HepG2 (cell line): ENCODE measurements around the gene MCRS1. TPM values are rescaled to one million over a fixed set of nuclear protein-coding genes. Genes with fewer than 3 reads are reported as not detected.

Experiments
- ATAC-seq: fragments of 200-7000 bp; cut with Tn5 transposase; 3 replicates; pipeline ENCODE4 v1.9.1; 2020; ENCODE audit warnings: mild to moderate bottlenecking, moderate library complexity
- BruUV-seq: library from RNA; stranded (reverse); fragments of 400-500 nt; replicated peaks from 2 replicates; lab custom pipeline; 2021; lab: Mats Ljungman, UMichigan
- CTCF ChIA-PET: fragments of 300-600 bp; formaldehyde crosslinking; extraction: SDS; loops from one replicate; lab custom pipeline; 2021; ENCODE audit warnings: low total read pairs, inconsistent platforms, low intra/inter-chr PET ratio; lab: Yijun Ruan, JAX
- POLR2A ChIA-PET: fragments of 350-600 bp; sonication (Branson Sonifier 250); formaldehyde crosslinking; loops from one replicate; lab custom pipeline; 2020; ENCODE audit warnings: antibody characterized with exemption, inconsistent platforms; lab: Yijun Ruan, JAX
- DNase-seq: peaks from one replicate; pipeline ENCODE4 v3.0.0-alpha.2; 2015; ENCODE audit warnings: low spot score
- FAIRE-seq: peaks from 3 replicates; lab custom pipeline; 2011; peaks lifted over from hg19 to GRCh38; lab: Jason Lieb, UNC
- H2AFZ ChIP-seq: one replicate; pipeline ENCODE4 v1.6.1; 2011; ENCODE audit warnings: low read length, inconsistent platforms
- H3K27ac ChIP-seq: fragments of 300-600 bp; 3 replicates; pipeline ENCODE4 v1.8.0; 2011; ENCODE audit warnings: mixed run types, mild to moderate bottlenecking, mixed read lengths, low read length, inconsistent platforms; ENCODE audit not compliant: insufficient read depth; ENCODE audit errors: extremely low read length
- H3K27me3 ChIP-seq, 2 experiments: fragments of 200-600 bp in 1 of 2; 2 replicates in 1 of 2; 3 replicates in 1 of 2; pipeline versions ENCODE4 v1.6.0 to v1.8.0; 2011; ENCODE audit warnings: low read length in 2 of 2, mild to moderate bottlenecking in 2 of 2, moderate library complexity in 2 of 2, inconsistent platforms in 1 of 2; ENCODE audit not compliant: insufficient read depth in 2 of 2, control insufficient read depth in 1 of 2
- H3K36me3 ChIP-seq, 2 experiments: fragments of 200-600 bp in 1 of 2; replicated peaks in 1 of 2; 2 replicates in 1 of 2; 3 replicates in 1 of 2; pipeline versions ENCODE4 v1.5.1 to v1.8.0; 2011; ENCODE audit warnings: low read length in 2 of 2, inconsistent platforms in 1 of 2; ENCODE audit not compliant: insufficient read depth in 2 of 2, control insufficient read depth in 1 of 2
- H3K4me1 ChIP-seq: 2 replicates; pipeline ENCODE4 v1.5.1; 2012; ENCODE audit warnings: low read length, inconsistent platforms; ENCODE audit not compliant: insufficient read depth
- H3K4me2 ChIP-seq: 2 replicates; pipeline ENCODE4 v1.6.0; 2011; ENCODE audit warnings: low read depth, low read length, inconsistent platforms
- H3K4me3 ChIP-seq, 3 experiments: fragments of 200-600 bp in 1 of 3; sonication (generic), shearing (Covaris generic) in 1 of 3; replicated peaks in 1 of 3; 2 replicates each; pipeline ENCODE4 v1.5.1; 2011 to 2016; ENCODE audit warnings: low read length in 3 of 3, inconsistent platforms in 2 of 3, low read depth in 2 of 3, mild to moderate bottlenecking in 2 of 3, control low read depth in 1 of 3, mixed read lengths in 1 of 3; ENCODE audit not compliant: insufficient read depth in 1 of 3
- H3K79me2 ChIP-seq: one replicate; pipeline ENCODE4 v1.6.1; 2011; ENCODE audit warnings: low read length, inconsistent platforms; ENCODE audit not compliant: insufficient read depth
- H3K9ac ChIP-seq: 2 replicates; pipeline ENCODE4 v1.6.0; 2011; ENCODE audit warnings: mild to moderate bottlenecking, low read depth, low read length, inconsistent platforms; ENCODE audit not compliant: insufficient read depth
- H3K9me3 ChIP-seq: 2 replicates; pipeline ENCODE4 v1.5.1; 2012; ENCODE audit warnings: mild to moderate bottlenecking, low read length
- H4K20me1 ChIP-seq: 2 replicates; pipeline ENCODE4 v1.6.0; 2011; ENCODE audit warnings: inconsistent platforms, mild to moderate bottlenecking, low read length, moderate library complexity; ENCODE audit not compliant: insufficient read depth
- ATF1 ChIP-seq: IDR thresholded peaks from 2 replicates; pipeline ENCODE4 v1.6.1; 2016; ENCODE audit warnings: mild to moderate bottlenecking, control low read depth
- BRD4 ChIP-seq: sonication (generic); formaldehyde crosslinking; IDR thresholded peaks from 2 replicates; pipeline ENCODE4 v1.4.0; 2020; ENCODE audit warnings: missing genetic modification reagents
- CEBPB ChIP-seq: IDR thresholded peaks from 2 replicates; pipeline ENCODE4 v1.6.1; 2011; ENCODE audit warnings: low read depth, low read length, improper control_type of control experiment, borderline replicate concordance
- FOXM1 ChIP-seq: sonication (generic); formaldehyde crosslinking; IDR thresholded peaks from 2 replicates; pipeline ENCODE4 v1.5.0; 2020; ENCODE audit warnings: missing genetic modification reagents
- MEF2D ChIP-seq: sonication (generic); formaldehyde crosslinking; IDR thresholded peaks from 2 replicates; pipeline ENCODE4 v1.5.1; 2020; ENCODE audit warnings: mild to moderate bottlenecking, missing genetic modification reagents
- MTA1 ChIP-seq: sonication (generic); formaldehyde crosslinking; IDR thresholded peaks from 2 replicates; pipeline ENCODE4 v1.4.0; 2020; ENCODE audit warnings: missing genetic modification reagents, mild to moderate bottlenecking, borderline replicate concordance
- MYPOP ChIP-seq: sonication (generic); formaldehyde crosslinking; IDR thresholded peaks from 2 replicates; pipeline ENCODE4 v1.8.1; 2023; ENCODE audit warnings: mild to moderate bottlenecking, moderate library complexity, missing genetic modification reagents
- SNAI1 ChIP-seq: sonication (generic); formaldehyde crosslinking; IDR thresholded peaks from 2 replicates; pipeline ENCODE4 v1.5.0; 2020; ENCODE audit warnings: mild to moderate bottlenecking, missing genetic modification reagents, borderline replicate concordance
- TBX2 ChIP-seq: sonication (generic); formaldehyde crosslinking; IDR thresholded peaks from 2 replicates; pipeline ENCODE4 v1.5.0; 2020; ENCODE audit warnings: missing genetic modification reagents, mild to moderate bottlenecking, borderline replicate concordance
- ZBTB33 ChIP-seq: sonication (generic); formaldehyde crosslinking; IDR thresholded peaks from 2 replicates; pipeline ENCODE4 v1.4.0; 2020; ENCODE audit warnings: missing genetic modification reagents
- ZFX ChIP-seq: sonication (generic); formaldehyde crosslinking; IDR thresholded peaks from 2 replicates; pipeline ENCODE4 v1.4.0; 2020; ENCODE audit warnings: mild to moderate bottlenecking, low read depth, missing genetic modification reagents, moderate library complexity
- ZMYM3 ChIP-seq: sonication (generic); formaldehyde crosslinking; IDR thresholded peaks from 2 replicates; pipeline ENCODE4 v1.5.1; 2020; ENCODE audit warnings: mild to moderate bottlenecking, missing genetic modification reagents
- ZNF362 ChIP-seq: sonication (generic); formaldehyde crosslinking; IDR thresholded peaks from 2 replicates; pipeline ENCODE4 v1.4.0; 2020; ENCODE audit warnings: missing genetic modification reagents, mild to moderate bottlenecking, borderline replicate concordance
- ZNF431 ChIP-seq: sonication (generic); formaldehyde crosslinking; IDR thresholded peaks from 2 replicates; pipeline ENCODE4 v1.9.0; 2022; ENCODE audit warnings: missing genetic modification reagents, low read depth, mild to moderate bottlenecking, borderline replicate concordance
- ZNF574 ChIP-seq: sonication (generic); formaldehyde crosslinking; IDR thresholded peaks from 2 replicates; pipeline ENCODE4 v1.4.0; 2020; ENCODE audit warnings: missing genetic modification reagents
- WGBS: methylation state at CpG from one replicate; pipeline ENCODE4 v1.1.6; 2017; ENCODE audit warnings: low lambda C conversion rate; 5-methylcytosine and 5-hydroxymethylcytosine counted together
- in situ Hi-C: cut with HindIII; loops from 2 replicates; pipeline ENCODE4 v1.10.0; 2017; ENCODE audit warnings: low pct_unique_long_range_greater_than_20kb; ENCODE audit not compliant: extremely low pct_ligation_motif_present
- intact Hi-C: fragments of 100-400 bp; cut with micrococcal nuclease; formaldehyde crosslinking; loops from one replicate; pipeline ENCODE4 v1.10.0; 2022; ENCODE audit not compliant: unreplicated experiment
- polyA plus RNA-seq, 8 experiments: library from polyadenylated mRNA; depleted of rRNA in 3 of 8; stranded (reverse) in 7 of 8; unstranded in 1 of 8; fragments of >200 nt; fragmentation: Illumina TruSeq in 4 of 8; extraction: Trizol in 4 of 8; gene quantifications; 2 replicates each; pipeline versions ENCODE4 v1.2.1 to v1.2.3, GENCODE V29; 2011 to 2016; ENCODE audit warnings: low read depth in 4 of 8, missing spikeins in 1 of 8, mixed read lengths in 1 of 8; ENCODE audit not compliant: insufficient read depth in 1 of 8
- total RNA-seq, 5 experiments: library from RNA; depleted of rRNA; stranded (reverse); fragments of >200 nt; fragmentation: Illumina TruSeq; extraction: Trizol; gene quantifications; 2 replicates each; pipeline ENCODE4 v1.2.3, GENCODE V29; 2016; ENCODE audit warnings: low read depth in 1 of 5

The MCRS1 gene
- total and polyA plus RNA-seq, 2 of the 13 experiments (the other 11 are each of a cell fraction or from before 2014, with no cell fraction given): 51.0 to 66.3 TPM

GRCh38 chr12:49552014-49552413 is 15.9 kb downstream of the MCRS1 start (continued):
- TF ChIP-seq CEBPB: peak; percentile 71; the same call in 1 of the 2 replicates
- 0 out of 2 replicates have a peak, but pooled peaks have one; percentile 36 for TF ChIP-seq ZNF574 (CRISPR knock-in tag)
- no peak for TF ChIP-seq MYPOP
- TF ChIP-seq MTA1 (CRISPR knock-in tag): 0 out of 2 replicates have a peak, but pooled peaks have one; percentile 30
- TF ChIP-seq, all 625 proteins: peak for 7

GRCh38 chr12:49550693-49551252 is 17.2 kb downstream of the MCRS1 start:
- no peak overlapping the region for H2AFZ ChIP-seq
- 0% methylated on average over 4 of the region's 6 CpGs for WGBS
- in situ Hi-C loops: no loop called here
- no TSS peak for BruUV-seq
- no peak overlapping the region for H3K9ac ChIP-seq
- peaks cover 57% of the 10 kb centered on the region for H3K4me1 ChIP-seq
- FAIRE-seq (peak; percentile 90), DNase-seq (peak; percentile 67), ATAC-seq (peak; percentile 68)
- no peaks in the 10 kb centered on the region for H3K9me3 ChIP-seq
- H3K79me2 ChIP-seq: no peaks in the 10 kb centered on the region
- intact Hi-C loops: no loop called here
- 0 out of 5 replicates have a peak, but pooled peaks cover 0 to 1% of the 10 kb centered on the region in 2 experiments for H3K27me3 ChIP-seq
- ChIA-PET POLR2A (interaction anchor here (0.9 to 2.0 kb wide), 7 partner anchors 10 to 184 kb away, joined by 3 to 11 read pairs (median 4); partner anchors contain the start of genes MCRS1 and SPATS2), CTCF (no interaction called here)
- H3K27ac ChIP-seq: peak overlapping the region; percentile 57
- H4K20me1 ChIP-seq: no peaks in the 10 kb centered on the region
- peak overlapping the region in 1 of 3 experiments; percentile 34; a peak in 2 of 6 replicates for H3K4me3 ChIP-seq
- peak overlapping the region; percentile 55 for H3K4me2 ChIP-seq
- no peaks in the 10 kb centered on the region for H3K36me3 ChIP-seq
- TF ChIP-seq TBX2 (peak; percentile 57; the same call in 1 of the 2 replicates), ZFX (CRISPR knock-in tag) (peak; percentile 35; the same call in 1 of the 2 replicates), ZBTB33 (no peak), FOXM1 (CRISPR knock-in tag) (no peak), ZNF362 (CRISPR knock-in tag) (no peak), MEF2D (CRISPR knock-in tag) (no peak), ZMYM3 (CRISPR knock-in tag) (peak; percentile 25; the same call in 1 of the 2 replicates), ZNF431 (CRISPR knock-in tag) (no peak), ATF1 (no peak), SNAI1 (0 out of 2 replicates have a peak, but pooled peaks have one; percentile 42), BRD4 (CRISPR knock-in tag) (no peak)
